CD14-positive monocyte (primary cell): ENCODE results near the gene HS6ST1. TPM values are rescaled to one million over a fixed set of nuclear protein-coding genes. Genes with fewer than 3 reads are reported as not detected.
A peak's percentile ranks its signal among the peaks of the same experiment; 100 is the strongest.

Experiments
- DNase-seq, 3 donors: peaks; one replicate each; pipeline ENCODE4 v3.0.0-alpha.2; 2011 to 2022
- H2AFZ ChIP-seq: 2 replicates; pipeline ENCODE4 v1.6.0; 2012; ENCODE audit warnings: mild to moderate bottlenecking, low read depth, low read length, inconsistent platforms; ENCODE audit not compliant: insufficient read depth, poor library complexity, severe bottlenecking
- H3K27ac ChIP-seq, 2 donors: 1 replicate in 1 of 2; 2 replicates in 1 of 2; pipeline ENCODE4 v1.5.1; 2012 to 2013; ENCODE audit warnings: low read length in 2 of 2, control low read depth in 1 of 2, inconsistent platforms in 1 of 2, low read depth in 1 of 2, mild to moderate bottlenecking in 1 of 2
- H3K27me3 ChIP-seq, 2 donors: one replicate each; pipeline versions ENCODE4 v1.6.0 to v1.6.1; 2011 to 2013; ENCODE audit warnings: low read length in 2 of 2; ENCODE audit not compliant: control insufficient read depth in 2 of 2, insufficient read depth in 2 of 2
- H3K36me3 ChIP-seq, 2 donors: replicated peaks in 1 of 2; 1 replicate in 1 of 2; 2 replicates in 1 of 2; pipeline versions ENCODE4 v1.5.1 to v1.6.1; 2012 to 2013; ENCODE audit warnings: low read length in 2 of 2, control low read depth in 1 of 2, inconsistent platforms in 1 of 2, mild to moderate bottlenecking in 1 of 2; ENCODE audit not compliant: insufficient read depth in 2 of 2, control insufficient read depth in 1 of 2
- H3K4me1 ChIP-seq, 2 donors: 1 replicate in 1 of 2; 2 replicates in 1 of 2; pipeline versions ENCODE4 v1.5.1 to v1.6.1; 2012 to 2013; ENCODE audit warnings: low read length in 2 of 2, control low read depth in 1 of 2, inconsistent platforms in 1 of 2, mild to moderate bottlenecking in 1 of 2, moderate library complexity in 1 of 2; ENCODE audit not compliant: insufficient read depth in 2 of 2, control insufficient read depth in 1 of 2
- H3K4me2 ChIP-seq: replicated peaks from 2 replicates; pipeline ENCODE3; 2012; ENCODE audit warnings: low read length, moderate library complexity, mild to moderate bottlenecking; ENCODE audit not compliant: poor library complexity, severe bottlenecking; ENCODE audit errors: extremely low read depth
- H3K4me3 ChIP-seq, 3 experiments: fragments of 200-600 bp in 1 of 3; sonication (generic) in 1 of 3; replicated peaks in 1 of 3; 1 replicate in 2 of 3; 2 replicates in 1 of 3; pipeline ENCODE4 v1.5.1; 2011 to 2013; ENCODE audit warnings: low read length in 3 of 3, mild to moderate bottlenecking in 3 of 3, control low read depth in 2 of 3, low read depth in 2 of 3, inconsistent platforms in 1 of 3, moderate library complexity in 1 of 3
- H3K79me2 ChIP-seq: 2 replicates; pipeline ENCODE4 v1.6.0; 2012; ENCODE audit warnings: mild to moderate bottlenecking, control low read depth, inconsistent platforms, low read length, moderate library complexity; ENCODE audit not compliant: insufficient read depth
- H3K9ac ChIP-seq: 2 replicates; pipeline ENCODE4 v1.6.0; 2017; ENCODE audit warnings: low read length, mild to moderate bottlenecking; ENCODE audit not compliant: insufficient read depth, poor library complexity, severe bottlenecking
- H3K9me3 ChIP-seq, 2 donors: replicated peaks in 1 of 2; 1 replicate in 1 of 2; 2 replicates in 1 of 2; pipeline versions ENCODE4 v1.5.1 to v1.6.1; 2012 to 2013; ENCODE audit warnings: low read length in 2 of 2, control low read depth in 1 of 2; ENCODE audit not compliant: control insufficient read depth in 1 of 2, insufficient read depth in 1 of 2
- H4K20me1 ChIP-seq: 2 replicates; pipeline ENCODE4 v1.6.0; 2012; ENCODE audit warnings: mild to moderate bottlenecking, low read length, control low read depth, moderate library complexity; ENCODE audit not compliant: insufficient read depth
- H3K27ac Mint-ChIP-seq, 7 donors: one replicate each; pipeline ENCODE4 v1.8.0; 2020; ENCODE audit warnings: mild to moderate bottlenecking in 7 of 7, mixed read lengths in 7 of 7, moderate library complexity in 6 of 7, inconsistent platforms in 2 of 7
- H3K27me3 Mint-ChIP-seq, 3 donors: one replicate each; pipeline ENCODE4 v1.8.0; 2021 to 2022; ENCODE audit warnings: low read depth in 3 of 3, mild to moderate bottlenecking in 3 of 3, mixed read lengths in 3 of 3, moderate library complexity in 3 of 3, inconsistent platforms in 1 of 3
- H3K36me3 Mint-ChIP-seq, 2 donors: one replicate each; pipeline ENCODE4 v1.8.0; 2020; ENCODE audit warnings: mixed read lengths in 2 of 2, inconsistent platforms in 1 of 2, mild to moderate bottlenecking in 1 of 2
- H3K4me1 Mint-ChIP-seq: one replicate; pipeline ENCODE4 v1.8.0; 2020; ENCODE audit warnings: mild to moderate bottlenecking, mixed read lengths
- H3K4me3 Mint-ChIP-seq, 2 donors: one replicate each; pipeline ENCODE4 v1.8.0; 2020; ENCODE audit warnings: mild to moderate bottlenecking in 2 of 2, mixed read lengths in 2 of 2, moderate library complexity in 1 of 2
- H3K9me3 Mint-ChIP-seq, 7 donors: one replicate each; pipeline ENCODE4 v1.8.0; 2020 to 2022; ENCODE audit warnings: mixed read lengths in 7 of 7, mild to moderate bottlenecking in 6 of 7, moderate library complexity in 6 of 7, inconsistent platforms in 2 of 7
- WGBS: methylation state at CpG from one replicate; pipeline ENCODE4 v1.1.5; 2013; ENCODE audit warnings: missing lambda C conversion rate; ENCODE audit not compliant: insufficient coverage; 5-methylcytosine and 5-hydroxymethylcytosine counted together
- intact Hi-C, 2 donors: fragments of 100-400 bp; cut with micrococcal nuclease; formaldehyde crosslinking; loops; one replicate each; pipeline versions ENCODE4 v1.15.0 to v1.15.1; 2023
- polyA plus RNA-seq, 3 donors: library from polyadenylated mRNA; depleted of rRNA in 1 of 3; unstranded in 2 of 3; stranded (reverse) in 1 of 3; fragments of 300-500 nt in 2 of 3; fragments of >200 nt in 1 of 3; fragmentation: Illumina TruSeq in 2 of 3; gene quantifications; 1 replicate in 2 of 3; 2 replicates in 1 of 3; pipeline ENCODE4 v1.2.3, GENCODE V29; 2012 to 2021
- TF ChIP-seq, protein P1 (sequence below): fragments of 200-600 bp; IDR thresholded peaks from one replicate; pipeline ENCODE4 v1.8.0; 2022; ENCODE audit warnings: antibody characterized with exemption, mild to moderate bottlenecking

HS6ST1 gene
- polyA plus RNA-seq, 3 donors, result 2.9 to 5.4 (median 4.0) TPM

- intact Hi-C loops, result no loop called here
- Histone ChIP-seq H3K79me2 (no peaks in the 10 kb centered on the region), H3K27me3 (no peaks in the 10 kb centered on the region), H4K20me1 (no peaks in the 10 kb centered on the region), H3K36me3 (no peaks in the 10 kb centered on the region), H3K4me3 (no peak overlapping the region), H2AFZ (no peak overlapping the region), H3K9me3 (no peaks in the 10 kb centered on the region), H3K4me2 (no peak overlapping the region), H3K9ac (no peak overlapping the region), H3K4me1 (no peaks in the 10 kb centered on the region), H3K27ac (no peak overlapping the region)
- Mint-ChIP-seq H3K27me3 (peaks cover 0 to 5% (median 3%) of the 10 kb centered on the region in 3 donors), H3K4me1 (no peaks in the 10 kb centered on the region), H3K4me3 (no peak overlapping the region), H3K9me3 (peaks cover 0 to 4% (median 2%) of the 10 kb centered on the region in 7 donors), H3K36me3 (no peaks in the 10 kb centered on the region), H3K27ac (peak overlapping the region in 3 of 7 donors; percentile 21 to 60 (median 22))
- TF ChIP-seq, protein P1, sequence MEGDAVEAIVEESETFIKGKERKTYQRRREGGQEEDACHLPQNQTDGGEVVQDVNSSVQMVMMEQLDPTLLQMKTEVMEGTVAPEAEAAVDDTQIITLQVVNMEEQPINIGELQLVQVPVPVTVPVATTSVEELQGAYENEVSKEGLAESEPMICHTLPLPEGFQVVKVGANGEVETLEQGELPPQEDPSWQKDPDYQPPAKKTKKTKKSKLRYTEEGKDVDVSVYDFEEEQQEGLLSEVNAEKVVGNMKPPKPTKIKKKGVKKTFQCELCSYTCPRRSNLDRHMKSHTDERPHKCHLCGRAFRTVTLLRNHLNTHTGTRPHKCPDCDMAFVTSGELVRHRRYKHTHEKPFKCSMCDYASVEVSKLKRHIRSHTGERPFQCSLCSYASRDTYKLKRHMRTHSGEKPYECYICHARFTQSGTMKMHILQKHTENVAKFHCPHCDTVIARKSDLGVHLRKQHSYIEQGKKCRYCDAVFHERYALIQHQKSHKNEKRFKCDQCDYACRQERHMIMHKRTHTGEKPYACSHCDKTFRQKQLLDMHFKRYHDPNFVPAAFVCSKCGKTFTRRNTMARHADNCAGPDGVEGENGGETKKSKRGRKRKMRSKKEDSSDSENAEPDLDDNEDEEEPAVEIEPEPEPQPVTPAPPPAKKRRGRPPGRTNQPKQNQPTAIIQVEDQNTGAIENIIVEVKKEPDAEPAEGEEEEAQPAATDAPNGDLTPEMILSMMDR, result no peak
- no peak for DNase-seq
- 92% methylated on average over 10 of the region's 12 CpGs for WGBS
Observed at GRCh38 chr2:128362176-128362888, 43.7 kb upstream of the HS6ST1 start.

- intact Hi-C loops, result no loop called here
- Histone ChIP-seq H3K4me3 (no peak overlapping the region), H3K79me2 (no peaks in the 10 kb centered on the region), H2AFZ (no peak overlapping the region), H3K9ac (no peak overlapping the region), H4K20me1 (no peaks in the 10 kb centered on the region), H3K36me3 (no peaks in the 10 kb centered on the region), H3K9me3 (no peaks in the 10 kb centered on the region), H3K4me1 (no peaks in the 10 kb centered on the region), H3K27ac (no peak overlapping the region), H3K27me3 (no peaks in the 10 kb centered on the region), H3K4me2 (no peak overlapping the region)
- no peak for DNase-seq
- no peaks in the 10 kb centered on the region for H3K4me1 Mint-ChIP-seq
- H3K4me3 Mint-ChIP-seq, result no peak overlapping the region
- 96% methylated on average over 13 of the region's 14 CpGs for WGBS
- peaks cover 0 to 4% (median 2%) of the 10 kb centered on the region in 7 donors for H3K9me3 Mint-ChIP-seq
- peaks cover 0 to 5% (median 3%) of the 10 kb centered on the region in 3 donors for H3K27me3 Mint-ChIP-seq
- H3K27ac Mint-ChIP-seq, result peak overlapping the region in 1 of 7 donors; percentile 21
- TF ChIP-seq, protein P1, result no peak
- H3K36me3 Mint-ChIP-seq, result no peaks in the 10 kb centered on the region
Observed at GRCh38 chr2:128361376-128362131, 42.9 kb upstream of the HS6ST1 start.
